NCI-H146 (cell line): ENCODE data around the gene ARG1.

Experiments used
- DNase-seq: peaks from one replicate; lab custom pipeline; 2025; lab: John Stamatoyannopoulos, UW

ARG1 gene

GRCh38 chr6:131586543-131586942 is 13.5 kb downstream of the ARG1 start:
- DNase-seq: no peak

GRCh38 chr6:131587909-131588308 is 14.9 kb downstream of the ARG1 start:
- DNase-seq: no peak

DNA sequence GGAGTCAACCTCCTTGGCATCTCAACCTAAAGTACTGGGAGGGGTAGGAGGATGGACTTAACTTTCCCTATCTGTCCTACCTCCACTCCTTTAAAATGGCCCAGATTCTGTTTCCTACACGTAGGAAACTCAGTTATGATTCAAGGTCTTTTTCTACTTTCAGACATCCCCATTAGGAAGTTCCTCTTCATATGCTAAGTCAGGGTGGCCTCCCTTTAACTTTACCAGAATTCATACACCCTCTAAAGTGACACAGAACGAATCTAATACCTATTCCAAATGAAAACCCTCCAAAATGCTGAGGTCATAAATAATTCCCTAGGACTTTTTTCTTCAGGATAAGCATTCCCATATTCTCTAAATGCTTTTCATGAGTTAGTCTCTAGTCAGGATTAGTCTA is 15.6 kb downstream of the ARG1 start:
- no peak for DNase-seq

DNA sequence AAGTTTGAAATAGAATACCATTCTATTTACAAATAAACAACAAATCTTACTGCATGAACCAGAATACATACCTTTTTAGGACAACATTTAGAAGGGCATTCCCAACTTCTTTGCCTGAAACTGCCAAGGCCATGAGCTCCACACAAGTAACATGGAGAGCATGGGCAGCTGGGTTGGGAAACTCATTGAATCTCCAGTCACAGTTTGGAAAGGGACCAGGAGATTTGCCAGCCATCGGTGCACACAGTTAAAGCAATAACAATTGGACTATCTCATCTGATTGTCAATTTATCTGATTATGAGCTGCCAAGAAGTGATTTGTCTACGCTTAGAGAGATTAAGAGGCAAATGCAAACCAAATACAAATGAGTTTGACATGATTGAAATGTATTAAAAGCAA is 19.9 kb downstream of the ARG1 start:
- DNase-seq: no peak

- no peak for DNase-seq
Observed at GRCh38 chr6:131594074-131594473, 21.0 kb downstream of the ARG1 start.

- no peak for DNase-seq
Observed at GRCh38 chr6:131597446-131597845, 24.4 kb downstream of the ARG1 start.

GRCh38 chr6:131600716-131601115 is 27.7 kb downstream of the ARG1 start:
- no peak for DNase-seq

DNA sequence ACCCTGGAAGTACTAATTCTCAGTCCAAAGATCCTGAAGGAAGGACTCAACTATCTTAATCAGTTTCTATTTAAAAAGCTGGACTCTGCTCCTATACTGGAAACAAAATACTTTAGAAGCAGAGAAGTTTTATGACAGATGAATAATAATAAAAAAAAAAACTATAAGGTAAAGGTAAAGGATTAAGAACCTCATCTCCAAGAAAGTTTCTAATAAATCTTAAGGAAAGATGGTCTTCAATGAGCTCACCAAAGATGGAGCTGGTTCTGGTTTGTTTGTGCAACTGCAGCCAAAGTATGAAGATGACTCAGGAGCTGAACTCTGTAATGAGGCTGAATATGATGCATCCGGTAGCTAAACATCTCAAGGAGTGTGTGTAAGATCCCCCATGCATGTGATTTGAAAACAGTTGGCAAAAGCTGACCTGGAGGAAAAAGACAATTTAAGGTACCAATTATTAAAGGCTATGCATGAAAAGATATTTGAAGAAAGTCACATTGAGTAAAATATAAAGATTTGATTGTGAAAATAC is 29.8 kb downstream of the ARG1 start:
- DNase-seq: no peak

DNA sequence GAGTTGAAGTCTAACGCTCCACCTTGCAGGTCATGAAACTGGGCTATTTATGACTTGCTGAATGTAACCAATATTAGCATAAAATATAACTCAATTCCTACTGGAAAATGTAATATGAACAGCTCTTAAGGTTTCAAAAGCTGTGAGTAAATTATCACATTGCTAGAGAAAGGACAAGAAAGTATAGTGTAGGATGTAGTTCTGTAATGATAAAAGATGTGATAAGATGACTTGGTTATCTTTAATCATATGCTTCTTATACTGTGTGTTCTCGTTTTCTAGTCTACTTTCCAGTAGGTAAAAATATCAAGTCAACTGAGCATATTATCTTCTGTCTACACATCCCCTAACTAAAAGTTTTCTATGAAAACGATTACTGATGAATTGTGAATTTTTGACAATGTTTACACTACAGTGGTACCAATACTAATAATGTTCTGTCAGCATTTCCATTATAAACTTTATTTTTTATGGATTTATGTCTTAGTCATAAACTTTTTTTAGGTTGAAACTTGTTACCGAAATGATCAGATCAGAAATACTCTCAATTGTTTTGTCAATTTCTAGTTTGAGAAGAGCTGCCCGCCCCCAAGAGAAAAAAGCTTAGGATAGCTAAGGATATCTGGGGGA is 40.4 kb downstream of the ARG1 start:
- no peak for DNase-seq

DNA sequence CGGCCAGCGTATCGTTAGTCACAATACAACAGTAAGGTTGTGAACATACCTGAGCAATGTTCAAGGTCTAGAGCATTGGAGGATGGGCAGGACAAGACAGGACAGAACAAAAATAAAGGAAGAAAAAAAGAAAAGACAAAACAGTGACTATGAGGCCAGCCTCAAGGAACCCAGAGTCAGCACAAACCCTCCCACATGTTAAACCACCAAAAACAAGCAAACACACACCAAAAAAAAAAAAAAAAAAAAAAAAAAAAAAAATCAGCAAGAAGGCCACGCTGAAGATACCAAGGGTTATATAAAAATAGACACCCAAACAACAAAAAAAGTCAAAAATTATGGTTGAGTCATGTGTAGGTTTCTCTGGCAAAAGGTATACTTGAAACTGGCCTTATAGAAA is 42.2 kb downstream of the ARG1 start:
- no peak for DNase-seq

DNA sequence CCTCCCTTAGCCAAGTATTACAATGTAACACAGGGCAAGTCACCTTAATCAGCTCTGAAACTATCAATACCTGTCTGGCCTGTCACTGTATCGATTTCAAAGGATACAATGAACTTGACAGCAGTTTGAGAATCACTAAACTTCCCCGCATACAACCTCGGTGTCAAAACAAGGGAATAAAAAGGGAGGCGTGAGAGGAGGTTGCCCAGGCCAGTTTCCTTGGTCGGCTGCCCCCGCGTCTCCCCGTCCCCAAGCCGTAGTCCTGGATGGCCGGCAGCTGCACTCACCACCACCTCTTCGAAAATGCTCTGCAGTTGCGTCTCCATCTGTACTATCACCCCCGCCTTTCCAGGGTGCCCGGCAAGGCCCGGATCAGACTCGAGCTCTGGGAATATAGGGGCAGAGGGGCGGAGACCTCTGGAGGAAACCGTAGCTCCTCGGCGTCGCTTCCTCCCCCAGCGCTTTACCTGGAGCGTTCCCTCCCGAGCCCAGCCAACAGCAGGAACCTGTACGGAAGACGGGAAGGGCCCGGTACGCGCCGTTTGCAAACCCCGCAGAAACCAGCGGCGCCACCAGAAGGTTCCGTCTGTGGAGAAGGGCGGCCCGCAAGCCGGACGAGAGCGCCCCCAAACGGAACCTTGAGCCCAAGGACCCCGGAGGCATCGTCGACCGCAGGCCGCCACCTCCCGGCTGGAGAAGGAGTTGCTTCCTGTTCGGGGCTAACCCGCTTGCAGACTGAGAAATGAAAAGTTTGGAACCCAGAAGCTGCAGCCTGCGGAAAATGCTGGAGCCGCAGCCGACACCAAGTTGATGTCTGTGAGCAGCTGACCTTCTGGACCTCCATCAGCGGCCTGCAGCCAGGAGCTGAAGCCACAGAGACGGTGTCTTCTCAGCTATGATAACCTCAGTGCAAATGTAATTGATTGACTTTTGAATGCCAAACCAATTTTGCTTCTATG is 55.0 kb downstream of the ARG1 start, which contains the start of gene MED23:
Gene MED23 (minus strand): TSS at position 519 of the 959 bp plus-strand sequence. CDS start 193 bp downstream, at position 326.
- peak; percentile 98 for DNase-seq

GRCh38 chr6:131628726-131629125 is 55.7 kb downstream of the ARG1 start:
- DNase-seq: no peak

DNA sequence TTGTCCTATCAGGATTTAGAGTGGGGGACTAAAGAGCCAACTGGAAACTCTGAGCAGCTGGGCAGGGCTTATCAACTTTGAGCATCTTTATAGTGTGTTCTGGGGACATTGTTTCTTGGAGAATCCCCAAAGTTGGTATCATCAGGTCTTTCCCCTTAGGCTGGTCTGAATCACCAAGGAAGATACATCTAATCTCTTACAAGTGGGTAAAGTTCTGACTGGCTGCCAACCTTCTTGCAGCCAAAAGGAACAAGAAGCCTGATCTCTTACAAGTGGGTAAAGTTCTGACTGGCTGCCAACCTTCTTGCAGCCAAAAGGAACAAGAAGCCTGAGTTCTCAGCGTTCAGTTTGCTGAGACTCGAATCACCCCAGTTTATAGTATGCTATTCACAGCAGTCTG is 56.6 kb downstream of the ARG1 start:
- no peak for DNase-seq

DNA sequence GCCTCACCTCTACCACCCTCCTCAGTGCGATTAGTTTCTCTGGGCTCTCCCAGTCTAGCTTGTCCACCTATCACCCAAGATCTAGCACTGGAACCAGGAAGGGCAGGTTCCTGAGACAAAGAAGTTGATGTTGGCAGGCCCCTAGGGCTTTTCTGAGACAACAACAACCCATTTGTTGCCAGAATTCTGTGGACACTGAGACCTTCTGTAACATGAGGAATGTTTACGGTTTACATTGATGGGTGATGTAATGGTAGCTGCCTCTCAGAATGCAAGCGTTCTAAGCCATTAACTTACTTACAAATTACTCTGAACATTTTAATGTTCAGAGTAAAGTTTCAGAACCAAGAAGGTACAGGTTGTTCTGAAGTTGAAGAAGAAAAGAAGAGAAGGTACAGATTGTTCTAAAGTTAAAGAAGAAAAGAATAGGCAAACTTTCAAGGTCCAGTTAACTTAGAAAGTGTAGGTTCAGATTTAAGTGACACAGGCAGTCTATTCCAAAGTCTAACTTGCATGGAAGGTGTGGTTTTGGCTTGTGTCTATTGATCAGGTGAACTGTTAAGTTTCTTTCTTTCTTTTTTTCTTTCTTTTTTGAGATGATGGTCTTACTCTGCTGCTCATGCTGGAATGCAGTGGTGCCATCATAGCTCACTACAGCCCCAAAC is 58.7 kb downstream of the ARG1 start:
- DNase-seq: no peak
